TTC549 (cell line): ENCODE results near the gene RASGEF1C.
"Not testable (repeated sequence)": the region's sequence is repeated elsewhere in the genome, so short reads cannot be mapped to it uniquely, and the experiment has no call there.

Experiments used
- FAIRE-seq: peaks from 2 replicates; lab custom pipeline; 2012; peaks lifted over from hg19 to GRCh38; lab: Jason Lieb, UNC

The RASGEF1C gene

GRCh38 chr5:180099733-180100611 lies 109.0 kb downstream of the RASGEF1C start:
- FAIRE-seq: no peak

- no peak for FAIRE-seq
Observed at GRCh38 chr5:180098991-180099732, 109.8 kb downstream of the RASGEF1C start.

GRCh38 chr5:180098526-180098925 lies 110.5 kb downstream of the RASGEF1C start:
- FAIRE-seq: no peak

GRCh38 chr5:180097926-180098325 lies 111.1 kb downstream of the RASGEF1C start:
- FAIRE-seq: no peak

GRCh38 chr5:180097163-180097894 lies 111.7 kb downstream of the RASGEF1C start:
- FAIRE-seq: no peak

GRCh38 chr5:180096616-180097015 lies 112.4 kb downstream of the RASGEF1C start:
- no peak for FAIRE-seq

- no peak for FAIRE-seq
Observed at GRCh38 chr5:180095545-180095944, 113.5 kb downstream of the RASGEF1C start.

GRCh38 chr5:180093651-180094382 lies 115.2 kb downstream of the RASGEF1C start:
- FAIRE-seq: no peak

GRCh38 chr5:180093241-180093640 lies 115.8 kb downstream of the RASGEF1C start:
- FAIRE-seq: no peak

GRCh38 chr5:180090769-180091546 lies 118.1 kb downstream of the RASGEF1C start:
- no peak for FAIRE-seq

GRCh38 chr5:180090098-180090768 lies 118.8 kb downstream of the RASGEF1C start:
- no peak for FAIRE-seq

- FAIRE-seq: not testable (repeated sequence)
Observed at GRCh38 chr5:180089628-180090027, 119.4 kb downstream of the RASGEF1C start.

GRCh38 chr5:180088561-180088960 lies 120.5 kb downstream of the RASGEF1C start:
- no peak for FAIRE-seq

GRCh38 chr5:180086816-180087399 lies 122.1 kb downstream of the RASGEF1C start:
- FAIRE-seq: no peak

- no peak for FAIRE-seq
Observed at GRCh38 chr5:180085837-180086236, 123.2 kb downstream of the RASGEF1C start.

- FAIRE-seq: no peak
Observed at GRCh38 chr5:180084638-180085561, 124.1 kb downstream of the RASGEF1C start.

GRCh38 chr5:180083529-180084060 lies 125.4 kb downstream of the RASGEF1C start:
- FAIRE-seq: no peak

GRCh38 chr5:180082633-180083420 lies 126.2 kb downstream of the RASGEF1C start:
- FAIRE-seq: no peak
